Measurements from ENCODE around the gene AOAH.

DNA sequence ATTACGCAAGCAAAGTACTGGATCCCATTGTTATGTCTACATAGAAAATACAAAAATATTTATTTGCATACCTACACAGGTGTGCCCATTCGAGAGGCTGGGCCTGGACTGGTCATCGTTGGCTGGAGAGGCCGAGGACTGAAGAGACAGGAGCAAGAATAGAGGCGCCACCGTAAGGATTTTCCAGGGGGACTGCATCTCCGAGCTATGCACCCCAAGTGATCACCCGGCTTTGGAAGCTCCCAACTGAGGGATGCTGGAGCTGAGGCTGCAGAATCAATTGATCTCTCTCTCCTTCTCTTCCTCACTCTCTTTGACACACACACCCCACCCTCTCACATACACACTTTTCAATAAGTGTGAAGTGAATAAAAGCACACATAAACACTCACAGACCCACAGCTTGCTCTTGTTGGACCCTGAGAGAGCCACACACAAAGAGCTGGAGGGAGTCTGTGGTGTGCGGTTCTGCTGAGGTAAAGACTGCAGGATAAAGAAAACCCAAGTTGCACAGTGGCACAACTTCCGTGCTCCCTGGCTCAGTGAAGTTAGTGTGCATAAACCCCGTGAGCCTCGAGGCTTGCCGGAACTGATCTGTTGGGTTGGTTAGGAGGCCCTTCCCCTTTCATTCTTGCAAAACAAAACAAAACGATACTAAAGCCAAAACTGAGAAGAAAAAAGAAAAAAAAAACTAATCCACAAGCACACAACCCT is at the start of gene AOAH:
- TF ChIP-seq, protein P1, sequence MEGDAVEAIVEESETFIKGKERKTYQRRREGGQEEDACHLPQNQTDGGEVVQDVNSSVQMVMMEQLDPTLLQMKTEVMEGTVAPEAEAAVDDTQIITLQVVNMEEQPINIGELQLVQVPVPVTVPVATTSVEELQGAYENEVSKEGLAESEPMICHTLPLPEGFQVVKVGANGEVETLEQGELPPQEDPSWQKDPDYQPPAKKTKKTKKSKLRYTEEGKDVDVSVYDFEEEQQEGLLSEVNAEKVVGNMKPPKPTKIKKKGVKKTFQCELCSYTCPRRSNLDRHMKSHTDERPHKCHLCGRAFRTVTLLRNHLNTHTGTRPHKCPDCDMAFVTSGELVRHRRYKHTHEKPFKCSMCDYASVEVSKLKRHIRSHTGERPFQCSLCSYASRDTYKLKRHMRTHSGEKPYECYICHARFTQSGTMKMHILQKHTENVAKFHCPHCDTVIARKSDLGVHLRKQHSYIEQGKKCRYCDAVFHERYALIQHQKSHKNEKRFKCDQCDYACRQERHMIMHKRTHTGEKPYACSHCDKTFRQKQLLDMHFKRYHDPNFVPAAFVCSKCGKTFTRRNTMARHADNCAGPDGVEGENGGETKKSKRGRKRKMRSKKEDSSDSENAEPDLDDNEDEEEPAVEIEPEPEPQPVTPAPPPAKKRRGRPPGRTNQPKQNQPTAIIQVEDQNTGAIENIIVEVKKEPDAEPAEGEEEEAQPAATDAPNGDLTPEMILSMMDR (IDR thresholded peaks at IDR 0.05; ENCODE audit: borderline replicate concordance, extremely low read depth, low read length, poor library complexity, severe bottlenecking): no peak
- no peak for TF ChIP-seq EZH2 (IDR thresholded peaks at IDR 0.05; ENCODE audit: borderline replicate concordance, low read depth, low read length, severe bottlenecking)

Data from DND-41 (cell line).